Stimulated activated CD8-positive, alpha-beta memory T cell treated with anti-CD3 and anti-CD28 coated beads, Interleukin-4, amount 100 ng/mL, for 48 hours (primary cell): ENCODE results near the gene SAT1.
"Not testable (repeated sequence)": the region's sequence is repeated elsewhere in the genome, so short reads cannot be mapped to it uniquely, and the experiment has no call there.

Source experiments
- DNase-seq: peaks from one replicate; pipeline ENCODE4 v3.0.0-alpha.2; 2020

Gene SAT1

DNA sequence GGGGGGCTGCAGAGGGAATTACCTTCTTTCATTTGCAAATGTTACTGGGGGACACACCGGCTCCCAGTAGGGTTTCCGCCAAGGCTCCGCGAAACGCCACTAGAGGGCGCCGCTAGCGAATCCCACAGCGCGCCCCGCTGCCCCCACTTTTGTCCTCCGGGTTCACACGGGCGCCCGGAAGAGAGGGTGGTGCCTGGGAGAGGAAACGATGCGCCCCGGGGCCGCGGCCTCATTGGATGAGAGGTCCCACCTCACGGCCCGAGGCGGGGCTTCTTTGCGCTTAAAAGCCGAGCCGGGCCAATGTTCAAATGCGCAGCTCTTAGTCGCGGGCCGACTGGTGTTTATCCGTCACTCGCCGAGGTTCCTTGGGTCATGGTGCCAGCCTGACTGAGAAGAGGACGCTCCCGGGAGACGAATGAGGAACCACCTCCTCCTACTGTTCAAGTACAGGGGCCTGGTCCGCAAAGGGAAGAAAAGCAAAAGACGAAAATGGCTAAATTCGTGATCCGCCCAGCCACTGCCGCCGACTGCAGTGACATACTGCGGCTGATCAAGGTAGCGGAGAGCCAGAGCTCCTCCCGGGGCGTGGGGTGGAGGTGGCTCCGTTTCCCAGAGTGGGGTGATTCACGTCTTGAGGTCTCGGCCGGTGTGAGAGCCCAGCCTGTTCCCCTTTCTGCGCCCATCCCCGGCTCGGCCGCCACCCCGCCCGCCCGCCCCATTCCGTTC is at the start of gene SAT1:
SAT1 (plus strand) TSS at position 311 of the 726 bp plus-strand sequence; CDS start at position 490, 179 bp downstream.
- DNase-seq, result peak; percentile 94

DNA sequence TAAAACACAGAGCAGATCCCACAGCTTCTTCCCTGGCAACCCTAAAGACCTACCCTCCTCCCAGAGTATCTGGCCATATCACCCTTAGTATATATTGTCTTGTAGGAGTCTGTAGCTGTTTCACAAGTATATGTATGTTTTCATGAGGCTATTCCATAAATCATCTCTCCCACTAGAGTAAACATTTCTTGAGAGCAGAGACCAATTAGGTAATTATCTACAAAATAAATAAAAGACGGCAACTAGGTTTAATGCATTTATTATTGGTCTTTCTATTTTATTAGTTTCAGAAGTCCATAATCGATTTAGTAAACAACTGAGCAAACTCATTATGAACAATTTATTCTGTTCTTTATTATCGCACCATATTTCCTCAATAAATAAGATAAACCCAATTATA is 46.9 kb upstream of the SAT1 start:
- DNase-seq, result no peak

DNA sequence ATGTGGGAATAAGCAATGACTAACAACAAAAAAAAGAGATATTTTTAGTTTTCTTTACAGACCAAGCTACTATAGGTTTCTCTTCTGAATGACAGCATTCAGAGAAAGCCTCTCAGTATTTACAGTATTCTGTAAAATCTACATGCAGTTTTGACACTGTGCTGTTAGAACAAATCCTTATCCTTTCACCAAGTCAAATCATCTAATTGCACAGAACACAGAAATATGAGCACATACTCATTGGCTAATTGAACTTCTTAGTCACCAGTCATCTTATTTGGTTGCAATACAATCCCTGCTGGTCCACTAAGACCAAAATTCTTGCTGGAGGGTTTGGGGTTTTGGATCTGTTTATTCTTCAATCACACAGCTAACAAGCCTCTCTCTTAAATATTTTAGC is 45.6 kb upstream of the SAT1 start:
- DNase-seq, result no peak

DNA sequence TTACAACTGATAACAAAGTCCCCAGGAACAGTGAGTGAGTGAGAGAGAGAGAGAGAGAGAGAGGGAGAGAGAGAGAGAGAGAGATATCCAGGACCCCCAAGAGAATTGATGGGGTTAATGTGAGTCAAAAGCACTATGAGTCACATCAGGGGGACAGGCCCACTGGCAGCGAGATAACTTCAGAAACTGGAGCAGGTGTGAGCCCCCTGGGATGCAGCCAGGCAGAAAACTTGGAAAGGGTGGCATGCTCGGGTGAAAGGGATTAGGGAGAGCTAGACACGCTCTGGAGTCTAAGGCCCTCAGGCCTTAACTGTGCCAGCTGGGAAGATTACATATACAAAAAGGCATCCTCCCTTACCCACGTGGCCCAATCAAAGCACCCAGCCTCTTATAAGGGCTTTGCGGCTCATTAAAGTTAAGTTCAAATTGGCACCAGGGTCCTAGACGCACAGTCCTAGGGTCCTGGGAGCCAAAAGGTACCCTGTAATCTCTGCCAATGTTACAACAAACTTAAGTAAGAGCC is 40.7 kb upstream of the SAT1 start:
- peak; percentile 31 for DNase-seq

DNA sequence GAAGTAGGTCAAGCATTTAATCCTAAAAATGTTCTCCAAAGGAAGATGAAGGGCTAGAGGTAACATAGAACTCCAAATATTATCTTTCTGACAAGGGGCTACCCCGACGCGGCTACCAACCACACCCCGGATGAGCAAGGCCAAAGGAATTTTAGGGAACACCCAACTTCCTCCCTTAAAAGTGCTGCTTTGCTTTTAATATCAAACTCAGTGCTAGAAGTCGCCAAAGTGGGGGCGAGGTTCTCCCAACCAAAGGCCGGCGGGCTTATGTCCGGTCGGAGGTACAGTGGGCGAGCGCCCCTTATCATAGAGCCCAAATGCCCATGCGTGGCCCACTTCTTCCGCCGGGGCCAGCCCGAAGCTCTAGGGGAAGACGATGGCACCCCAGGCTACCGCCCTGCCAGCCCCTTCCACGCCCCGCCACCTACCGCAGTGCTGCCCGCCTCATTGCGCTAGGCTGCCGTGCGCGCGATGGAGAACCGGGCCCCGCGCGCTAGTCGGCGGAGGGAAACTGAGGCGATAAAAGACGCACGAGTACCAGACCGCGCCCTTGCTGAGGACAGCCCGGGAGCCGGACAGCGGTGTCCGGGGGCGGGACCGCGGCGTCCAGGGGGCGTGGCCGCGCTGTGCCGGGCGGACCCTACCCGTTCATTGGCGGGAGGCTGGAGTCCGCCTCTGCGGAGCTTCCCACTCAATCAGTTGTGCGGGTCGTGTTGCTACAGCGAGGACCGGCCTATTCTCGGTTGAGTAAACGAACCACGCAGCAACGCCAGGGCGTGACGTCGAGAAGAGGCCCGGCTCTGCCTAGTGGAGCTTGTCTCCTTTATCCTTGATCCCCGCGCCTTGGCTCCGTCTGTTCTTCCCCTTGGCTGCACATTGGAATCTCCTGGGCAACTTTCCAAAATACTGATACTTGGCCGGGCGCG is 40.0 kb upstream of the SAT1 start, which contains the start of gene ACOT9:
ACOT9 (minus strand) TSS at position 580 of the 926 bp plus-strand sequence; CDS start at position 448, 132 bp downstream.
- DNase-seq, result peak; percentile 79

DNA sequence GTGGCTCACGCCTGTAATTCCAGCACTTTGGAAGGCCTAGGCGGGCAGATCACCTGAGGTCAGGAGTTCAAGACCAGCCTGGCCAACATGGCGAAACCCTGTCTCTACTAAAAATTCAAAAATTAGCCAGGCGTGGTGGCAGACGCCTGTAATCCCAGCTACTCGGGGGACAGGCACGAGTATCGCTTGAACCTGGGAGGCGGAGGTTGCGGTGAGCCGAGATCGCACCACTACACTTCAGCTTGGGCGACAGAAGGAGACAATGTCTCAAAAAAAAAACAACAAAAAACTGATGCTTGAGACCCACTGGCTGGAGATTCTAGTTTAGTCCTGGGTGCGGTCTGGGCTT is 39.4 kb upstream of the SAT1 start:
- not testable (repeated sequence) for DNase-seq

DNA sequence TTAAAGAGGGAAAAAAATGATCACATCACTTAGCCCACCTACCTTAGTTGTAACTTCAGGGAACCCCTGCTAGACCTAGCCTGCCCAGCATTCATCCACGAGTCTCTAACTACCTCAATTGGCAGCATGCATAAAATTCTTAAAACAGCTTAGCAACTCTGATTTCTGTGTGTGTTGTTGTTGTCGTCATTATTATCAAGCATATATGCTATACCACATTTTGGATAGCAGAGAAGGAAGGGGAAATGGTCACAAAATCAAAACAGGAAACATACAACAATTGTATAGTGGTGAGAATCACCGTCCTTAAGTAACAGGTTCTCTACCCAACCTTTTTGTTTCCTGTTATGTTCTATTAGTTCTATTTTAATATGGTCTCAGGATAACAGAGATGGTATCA is 37.2 kb upstream of the SAT1 start:
- no peak for DNase-seq

DNA sequence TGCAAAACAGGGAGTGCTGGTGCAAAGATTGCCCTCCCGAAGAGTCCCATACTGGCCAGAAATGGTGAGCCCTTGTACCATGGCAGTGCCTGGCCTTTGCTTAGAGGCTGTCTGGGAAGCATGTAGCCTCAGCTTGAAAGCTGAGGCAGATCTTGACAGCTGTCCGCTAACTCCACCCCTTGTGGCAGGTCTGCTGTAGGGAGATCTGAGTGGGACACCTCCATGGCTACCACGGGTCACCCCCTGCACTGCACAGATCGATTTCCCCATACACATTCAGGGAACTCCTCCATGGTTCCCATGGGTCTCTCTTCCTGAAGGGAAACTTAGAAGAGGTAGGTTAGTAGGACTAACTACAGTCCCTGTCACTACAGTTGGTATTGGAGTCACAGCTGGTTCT is 33.8 kb upstream of the SAT1 start:
- DNase-seq, result no peak

DNA sequence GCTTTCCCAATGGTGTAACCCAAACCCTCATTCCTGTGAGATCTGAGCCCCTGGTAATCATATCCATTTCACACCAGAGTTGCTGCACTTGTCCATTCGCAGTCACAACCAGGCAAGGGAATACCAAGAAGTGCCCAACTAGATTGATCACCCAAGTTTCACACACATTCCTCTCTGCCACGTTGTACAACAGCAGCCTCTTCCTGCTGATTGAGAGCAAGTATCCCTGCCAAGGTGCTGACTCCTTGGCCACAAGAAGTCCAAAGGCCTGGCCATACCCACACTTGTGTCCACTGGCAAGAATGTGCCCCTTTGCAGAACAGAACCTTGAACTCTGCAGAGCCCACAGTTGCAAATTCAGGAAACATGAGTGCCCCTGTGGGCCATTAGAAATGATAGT is 33.4 kb upstream of the SAT1 start:
- DNase-seq, result no peak

DNA sequence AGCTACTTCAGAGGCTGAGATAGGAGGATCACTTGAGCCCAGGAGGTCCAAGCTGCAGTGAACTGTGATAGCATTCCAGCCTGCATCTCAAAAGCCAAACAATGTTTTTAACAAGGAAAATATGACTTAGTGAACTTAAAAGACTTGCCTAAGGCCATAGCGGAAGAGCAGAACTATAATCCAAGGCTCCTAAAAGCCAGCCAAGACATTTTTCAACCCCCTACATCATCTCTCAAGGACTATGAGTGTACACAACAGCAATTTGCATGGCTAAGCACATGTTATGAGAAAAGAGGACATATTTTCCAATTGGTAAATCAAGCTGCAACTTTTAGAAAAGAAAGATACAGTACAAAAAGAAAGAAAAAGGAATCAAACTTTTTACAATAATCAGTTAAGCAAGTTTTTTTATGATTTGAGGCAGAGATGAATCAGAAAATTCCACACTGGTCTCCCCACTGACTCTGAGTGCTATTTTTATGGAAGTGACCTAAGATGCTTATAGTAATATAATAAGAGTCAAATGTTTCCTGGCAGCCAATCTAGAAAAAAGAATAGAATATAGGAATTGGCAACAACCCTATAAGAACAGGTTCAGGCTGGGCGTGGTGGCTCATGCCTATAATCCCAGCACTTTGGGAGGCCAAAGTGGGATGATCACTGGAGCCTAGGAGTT is 30.1 kb upstream of the SAT1 start:
- no peak for DNase-seq

DNA sequence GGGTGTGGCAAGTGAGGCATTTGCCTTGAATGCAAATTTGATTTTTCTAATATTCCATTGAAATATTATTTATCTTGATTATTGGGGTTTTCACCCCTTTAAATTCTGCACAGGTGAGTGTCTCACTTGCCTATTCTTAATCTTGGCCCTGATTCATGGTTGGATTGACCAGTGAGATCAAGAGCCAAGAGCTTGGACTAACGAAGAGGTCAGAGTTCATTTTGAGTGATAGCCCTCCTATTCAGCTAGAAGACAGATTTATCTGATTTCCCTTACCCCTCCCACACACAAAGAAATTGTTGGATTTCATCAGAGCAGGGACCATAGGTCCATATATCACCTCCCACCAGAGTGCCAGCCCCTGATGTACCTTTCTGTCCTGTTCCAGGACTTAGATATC is 28.3 kb upstream of the SAT1 start:
- no peak for DNase-seq

DNA sequence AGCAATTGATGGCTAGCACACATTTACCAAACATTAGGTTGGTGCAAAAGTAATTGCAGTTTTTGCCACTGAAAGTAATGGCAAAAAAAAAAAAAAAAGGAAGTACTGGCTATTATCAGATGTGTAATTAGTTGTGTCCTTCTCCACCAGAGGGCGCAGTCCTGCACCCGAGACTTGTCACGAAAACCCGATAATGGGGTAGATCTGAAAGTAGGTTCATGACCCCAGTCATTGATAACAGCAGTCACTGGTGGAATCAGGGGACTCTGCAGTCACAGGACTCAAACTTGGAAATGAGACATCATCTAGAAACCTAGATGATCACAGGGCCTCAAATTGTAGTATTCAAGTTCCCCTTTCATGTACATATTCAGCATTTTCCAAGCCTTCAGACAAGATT is 26.8 kb upstream of the SAT1 start:
- peak; percentile 69 for DNase-seq

DNA sequence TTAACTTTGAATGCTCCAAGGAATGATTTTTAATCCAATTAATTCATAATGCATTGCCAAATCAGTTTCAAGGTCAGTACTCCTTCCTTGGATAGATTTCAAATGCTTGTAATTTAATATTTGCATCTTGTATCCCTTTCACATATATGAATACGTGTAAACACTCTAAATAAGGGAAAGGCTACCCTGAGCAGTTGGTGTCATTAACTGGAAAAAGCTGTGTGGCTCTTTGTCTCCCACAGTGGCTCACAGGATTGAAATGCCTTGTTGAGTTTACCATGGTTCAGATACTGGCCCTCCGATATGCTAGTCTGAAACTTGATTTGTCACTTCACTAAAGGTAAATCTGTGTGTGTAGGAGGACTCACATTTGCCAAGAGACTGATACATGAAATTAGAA is 23.2 kb upstream of the SAT1 start:
- DNase-seq, result no peak

DNA sequence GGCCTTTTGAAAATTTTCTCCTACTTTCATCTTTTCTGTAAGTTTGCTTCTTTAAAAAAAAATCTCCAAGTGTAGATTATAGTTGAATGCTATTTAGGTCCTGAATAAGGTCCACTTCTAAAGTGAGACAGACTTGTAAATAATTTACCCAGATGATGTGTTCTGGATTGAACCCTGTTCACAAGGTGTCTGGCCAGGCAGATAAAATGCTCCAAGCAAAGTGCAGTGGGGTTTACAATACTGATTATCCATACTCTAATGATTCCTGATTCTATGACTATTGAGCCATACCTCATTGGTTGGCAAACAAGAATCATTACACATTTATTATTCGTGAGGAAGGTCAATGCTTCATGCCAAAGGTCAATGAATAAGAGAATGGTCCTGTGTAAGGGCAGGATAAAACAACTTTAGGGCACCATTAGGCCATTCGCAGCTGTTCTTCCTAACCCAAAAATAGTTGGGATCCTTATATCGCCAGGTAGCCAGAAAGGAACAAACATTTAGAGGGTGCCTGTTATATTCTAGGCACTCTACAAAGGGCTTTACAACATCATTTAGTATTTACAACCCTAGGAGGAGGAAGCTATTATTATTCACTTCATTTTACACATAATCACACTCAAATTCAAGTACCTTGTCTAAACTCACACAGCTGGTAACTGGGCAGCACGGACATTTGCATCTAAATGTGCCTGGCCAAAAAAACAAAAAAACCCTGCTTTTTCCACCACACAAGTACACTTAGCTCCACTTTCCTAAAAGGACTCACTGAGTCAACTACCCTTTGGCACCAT is 18.6 kb upstream of the SAT1 start:
- no peak for DNase-seq

DNA sequence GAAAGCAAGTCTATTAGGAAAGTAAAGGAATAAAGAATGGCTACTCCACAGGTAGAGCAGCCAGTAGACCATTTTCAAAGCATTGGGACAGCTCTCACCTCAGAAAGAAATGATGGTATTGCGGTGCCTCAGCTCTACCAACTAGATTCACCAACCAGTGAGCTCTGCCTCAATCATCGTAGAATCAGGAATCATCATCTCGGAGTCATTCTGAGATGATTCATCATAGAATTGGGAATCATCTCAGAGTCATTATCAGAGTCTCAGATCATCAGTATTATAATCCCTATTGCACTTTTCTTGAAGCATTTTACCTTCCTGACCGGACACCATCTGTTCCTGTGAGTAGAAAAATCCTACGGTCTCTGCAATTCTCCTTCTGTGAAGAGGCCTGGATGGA is 17.5 kb upstream of the SAT1 start:
- DNase-seq, result no peak

DNA sequence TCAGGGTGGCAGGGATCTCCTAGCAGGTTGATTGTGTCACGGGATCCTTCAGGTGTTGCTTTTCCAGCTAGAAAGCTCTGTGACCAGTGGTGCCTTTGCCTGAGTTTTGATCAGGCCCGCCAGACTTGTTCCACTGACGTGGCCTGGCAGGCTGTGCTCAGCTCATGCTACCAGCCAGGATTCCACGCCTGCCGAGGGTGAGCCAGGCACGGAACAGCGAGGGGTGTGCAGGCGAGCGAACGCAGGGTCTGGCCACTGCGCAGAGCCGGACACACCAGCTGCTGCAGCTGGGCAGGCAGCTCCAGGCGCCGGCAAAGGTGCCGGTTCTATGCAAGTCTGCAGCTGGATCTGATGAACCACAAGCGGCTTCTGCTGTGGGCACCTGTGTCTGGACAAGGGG is 17.1 kb upstream of the SAT1 start:
- no peak for DNase-seq

DNA sequence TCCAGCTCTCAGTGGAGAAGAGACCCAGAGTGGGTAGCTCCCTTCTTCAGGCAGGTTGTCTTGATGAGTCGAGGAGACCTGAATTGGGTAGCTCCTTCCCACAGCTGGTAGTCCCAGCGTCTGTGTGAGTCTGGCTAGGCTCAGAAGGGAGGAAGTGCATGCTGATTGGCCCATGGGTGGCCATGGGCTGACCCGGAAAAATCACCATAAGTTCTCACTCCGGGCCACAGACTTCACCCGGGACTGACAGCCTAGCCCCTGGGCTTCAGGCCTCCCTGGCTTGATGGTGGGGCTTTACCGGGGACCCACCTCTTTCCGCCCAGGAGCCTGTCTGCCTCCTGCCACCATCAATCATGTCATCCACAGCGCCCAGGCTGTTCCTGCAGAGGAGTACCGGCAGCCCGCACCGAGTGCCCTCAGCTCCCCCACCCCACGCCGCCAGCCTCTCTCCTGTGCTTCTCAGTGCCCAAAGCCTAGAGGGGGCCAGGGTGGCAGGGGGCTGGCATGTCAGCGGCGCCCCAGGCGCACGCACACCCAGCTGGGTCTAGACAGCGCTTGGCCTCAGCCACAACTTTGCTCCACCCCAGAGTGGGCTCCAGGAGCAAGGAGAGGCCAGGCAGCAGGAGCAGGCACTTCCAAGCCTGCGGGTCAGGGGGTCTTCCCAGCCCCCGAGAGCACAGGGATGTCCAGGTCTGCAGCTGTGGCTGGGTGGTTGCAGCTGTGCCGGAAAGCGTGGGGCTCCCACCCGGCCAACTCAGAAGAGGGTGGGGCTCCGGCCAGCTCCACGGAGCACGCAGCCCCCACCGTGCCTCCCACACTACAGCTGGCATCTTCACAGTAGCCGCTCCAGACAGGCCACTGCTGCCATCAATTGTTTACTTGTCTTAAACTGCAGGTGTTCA is 16.1 kb upstream of the SAT1 start:
- no peak for DNase-seq

DNA sequence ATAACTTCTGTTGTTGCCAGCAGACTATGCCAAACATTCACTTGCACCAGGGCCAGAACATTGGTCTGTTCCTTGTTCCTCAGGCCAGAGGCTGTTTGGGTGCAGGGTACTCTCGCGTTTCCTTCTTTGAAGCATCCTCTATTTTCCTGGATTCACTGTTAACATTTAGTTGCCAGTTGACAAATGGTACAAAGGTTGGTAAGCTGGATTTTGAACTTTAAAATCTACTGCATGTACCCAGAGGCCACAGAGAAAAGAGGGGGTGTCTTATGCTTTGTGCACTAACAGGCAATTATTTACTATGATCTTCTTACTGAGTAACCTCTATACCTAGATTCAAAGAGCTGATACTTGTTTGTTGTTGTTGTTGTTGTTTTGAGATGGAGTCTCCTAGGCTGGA is 12.8 kb upstream of the SAT1 start:
- no peak for DNase-seq

DNA sequence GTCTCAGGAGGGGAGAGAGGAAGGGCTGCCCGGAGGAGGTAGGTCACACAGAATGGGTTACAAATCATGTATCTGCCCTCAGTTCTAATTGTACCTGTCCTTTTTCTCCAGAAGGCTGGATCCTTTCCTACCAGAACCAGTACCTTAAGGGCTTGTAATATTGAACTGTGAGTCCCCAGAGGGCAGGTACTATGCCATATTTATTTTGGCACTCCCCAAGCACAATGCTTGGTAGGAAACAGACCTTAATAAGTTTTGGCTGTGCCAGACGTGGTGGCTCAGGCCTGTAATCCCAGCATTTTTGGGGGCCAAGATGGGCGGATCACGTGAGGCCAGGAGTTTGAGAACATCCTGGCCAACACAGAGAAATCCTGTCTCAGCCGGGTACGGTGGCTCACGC is 11.9 kb upstream of the SAT1 start:
- not testable (repeated sequence) for DNase-seq

DNA sequence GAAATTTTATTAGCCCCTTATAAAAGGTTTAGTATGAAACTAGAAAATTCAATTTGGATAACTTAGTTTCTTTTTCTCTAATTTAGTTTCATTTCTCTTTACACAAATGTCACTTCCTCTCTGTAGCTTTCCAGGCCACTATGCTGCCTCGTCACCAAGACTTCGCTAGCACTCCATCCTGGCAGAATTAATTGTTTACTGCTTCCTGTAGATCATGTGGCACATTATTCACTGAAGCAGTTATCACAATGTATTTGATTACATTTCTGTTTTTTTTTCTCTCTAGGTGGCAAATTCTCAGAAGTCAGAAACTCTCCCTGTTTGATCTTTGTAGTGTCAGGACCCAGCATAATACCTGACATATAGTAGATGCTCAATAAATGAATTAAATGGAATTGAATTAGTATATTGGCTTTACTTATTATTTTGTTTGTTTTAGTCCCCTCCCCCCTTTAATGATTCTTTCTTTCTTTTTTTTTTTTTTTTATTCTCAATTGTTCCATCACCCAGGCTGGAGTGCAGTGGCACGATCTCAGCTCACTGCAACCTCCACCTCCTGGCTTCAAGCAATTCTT is 9.3 kb upstream of the SAT1 start:
- no peak for DNase-seq

DNA sequence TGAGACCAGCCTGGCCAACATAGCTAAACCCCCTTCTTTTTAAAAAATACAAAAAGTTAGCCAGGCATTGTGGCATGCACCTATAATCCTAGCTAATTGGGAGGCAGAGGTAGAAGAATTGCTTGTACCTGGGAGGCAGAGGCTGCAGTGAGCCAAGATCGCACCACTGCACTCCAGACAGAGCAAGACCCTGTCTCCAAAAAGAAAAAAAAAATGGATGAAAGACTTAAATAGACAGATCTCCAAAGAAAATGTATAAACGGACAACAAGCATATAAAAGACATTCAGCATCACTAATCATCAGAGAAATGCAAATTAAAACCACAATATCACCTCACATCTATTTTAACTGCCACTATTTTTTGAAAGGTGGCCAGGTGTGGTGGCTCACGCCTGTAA is 6.6 kb upstream of the SAT1 start:
- no peak for DNase-seq
